ENCODE measurements around the gene ZNRF2.

ZNRF2 gene

DNA sequence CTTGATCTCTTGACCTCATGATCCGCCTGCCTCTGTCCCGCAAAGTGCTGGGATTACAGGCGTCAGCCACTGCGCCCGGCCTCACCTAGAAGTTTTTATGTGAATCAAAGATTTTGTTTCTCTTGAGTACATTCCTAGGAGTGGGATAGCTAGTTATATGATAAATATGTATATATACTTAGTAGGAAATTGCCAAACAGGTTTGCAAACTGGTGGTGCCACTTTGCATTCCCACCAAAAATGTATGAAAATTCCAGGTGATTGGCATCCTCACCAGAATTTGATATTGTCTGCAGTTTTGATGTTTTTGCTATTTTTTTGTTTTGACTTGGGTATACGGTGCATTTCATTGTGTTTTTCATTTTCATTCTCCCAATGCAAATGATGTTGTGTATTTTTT is 107.4 kb downstream of the ZNRF2 start:
- Histone ChIP-seq H3K4me3 (ENCODE audit: severe bottlenecking) (no peak overlapping the region), H3K4me1 (ENCODE audit: insufficient read depth, poor library complexity, severe bottlenecking) (no peaks in the 10 kb centered on the region), H3K36me3 (ENCODE audit: low read depth) (no peaks in the 10 kb centered on the region), H3K9me3 (ENCODE audit: severe bottlenecking) (no peaks in the 10 kb centered on the region), H3K27ac (ENCODE audit: poor library complexity, severe bottlenecking) (no peak overlapping the region), H3K27me3 (ENCODE audit: insufficient read depth, poor library complexity, severe bottlenecking) (no peaks in the 10 kb centered on the region)
- DNase-seq (ENCODE audit: low spot score) (no peak), ATAC-seq (ENCODE audit: low read depth) (no peak)
- TF ChIP-seq, protein P1, sequence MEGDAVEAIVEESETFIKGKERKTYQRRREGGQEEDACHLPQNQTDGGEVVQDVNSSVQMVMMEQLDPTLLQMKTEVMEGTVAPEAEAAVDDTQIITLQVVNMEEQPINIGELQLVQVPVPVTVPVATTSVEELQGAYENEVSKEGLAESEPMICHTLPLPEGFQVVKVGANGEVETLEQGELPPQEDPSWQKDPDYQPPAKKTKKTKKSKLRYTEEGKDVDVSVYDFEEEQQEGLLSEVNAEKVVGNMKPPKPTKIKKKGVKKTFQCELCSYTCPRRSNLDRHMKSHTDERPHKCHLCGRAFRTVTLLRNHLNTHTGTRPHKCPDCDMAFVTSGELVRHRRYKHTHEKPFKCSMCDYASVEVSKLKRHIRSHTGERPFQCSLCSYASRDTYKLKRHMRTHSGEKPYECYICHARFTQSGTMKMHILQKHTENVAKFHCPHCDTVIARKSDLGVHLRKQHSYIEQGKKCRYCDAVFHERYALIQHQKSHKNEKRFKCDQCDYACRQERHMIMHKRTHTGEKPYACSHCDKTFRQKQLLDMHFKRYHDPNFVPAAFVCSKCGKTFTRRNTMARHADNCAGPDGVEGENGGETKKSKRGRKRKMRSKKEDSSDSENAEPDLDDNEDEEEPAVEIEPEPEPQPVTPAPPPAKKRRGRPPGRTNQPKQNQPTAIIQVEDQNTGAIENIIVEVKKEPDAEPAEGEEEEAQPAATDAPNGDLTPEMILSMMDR (IDR thresholded peaks at IDR 0.05; ENCODE audit: poor library complexity, severe bottlenecking), result no peak

DNA sequence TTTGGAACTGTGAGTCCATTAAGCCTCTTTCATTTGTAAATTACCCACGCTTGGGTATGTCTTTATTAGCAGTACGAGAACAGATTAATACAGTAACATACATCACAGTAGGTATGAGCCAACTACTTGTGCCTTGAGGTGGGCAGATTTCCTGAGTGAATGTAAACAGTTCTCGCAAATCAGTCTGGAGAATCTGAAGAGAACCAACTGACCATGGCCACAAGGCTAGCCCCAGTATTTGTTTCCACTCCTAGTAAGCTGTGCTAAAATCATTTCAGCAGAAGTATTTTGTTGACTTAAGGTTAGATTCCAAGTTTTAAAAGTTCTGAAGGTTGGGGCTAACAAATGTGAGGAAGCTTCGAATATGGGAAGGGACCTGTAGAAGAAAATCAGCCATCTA is 111.3 kb downstream of the ZNRF2 start:
- ATAC-seq (ENCODE audit: low read depth), result no peak
- TF ChIP-seq, protein P1 (IDR thresholded peaks at IDR 0.05; ENCODE audit: poor library complexity, severe bottlenecking), result no peak
- Histone ChIP-seq H3K27ac (ENCODE audit: poor library complexity, severe bottlenecking) (no peak overlapping the region), H3K4me1 (ENCODE audit: insufficient read depth, poor library complexity, severe bottlenecking) (no peaks in the 10 kb centered on the region), H3K27me3 (ENCODE audit: insufficient read depth, poor library complexity, severe bottlenecking) (no peaks in the 10 kb centered on the region), H3K36me3 (ENCODE audit: low read depth) (no peaks in the 10 kb centered on the region), H3K4me3 (ENCODE audit: severe bottlenecking) (no peak overlapping the region), H3K9me3 (ENCODE audit: severe bottlenecking) (no peaks in the 10 kb centered on the region)
- DNase-seq (ENCODE audit: low spot score), result no peak

DNA sequence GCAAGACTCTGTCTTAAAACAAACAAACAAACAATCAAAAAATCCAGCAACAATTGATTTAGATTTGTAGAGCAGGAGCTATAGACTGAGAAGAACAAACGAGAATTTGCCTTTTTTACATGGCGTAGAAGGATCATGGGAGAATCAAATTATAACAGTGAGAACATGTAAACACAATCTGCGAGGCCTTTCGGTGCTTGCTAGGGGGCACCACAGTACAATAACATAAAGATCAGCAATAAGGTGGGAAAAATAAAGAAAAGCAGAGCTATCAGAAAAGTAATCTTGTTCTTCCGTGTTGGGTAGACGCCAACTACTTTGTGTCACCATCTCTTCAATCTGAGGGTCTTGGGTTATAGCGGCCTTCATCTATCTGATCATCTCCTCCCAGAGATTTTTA is 112.0 kb downstream of the ZNRF2 start:
- Histone ChIP-seq H3K4me1 (ENCODE audit: insufficient read depth, poor library complexity, severe bottlenecking) (no peaks in the 10 kb centered on the region), H3K36me3 (ENCODE audit: low read depth) (no peaks in the 10 kb centered on the region), H3K9me3 (ENCODE audit: severe bottlenecking) (no peaks in the 10 kb centered on the region), H3K27ac (ENCODE audit: poor library complexity, severe bottlenecking) (no peak overlapping the region), H3K4me3 (ENCODE audit: severe bottlenecking) (no peak overlapping the region), H3K27me3 (ENCODE audit: insufficient read depth, poor library complexity, severe bottlenecking) (no peaks in the 10 kb centered on the region)
- no peak for ATAC-seq (ENCODE audit: low read depth)
- no peak for DNase-seq (ENCODE audit: low spot score)
- TF ChIP-seq, protein P1 (IDR thresholded peaks at IDR 0.05; ENCODE audit: poor library complexity, severe bottlenecking), result peak; percentile 31

DNA sequence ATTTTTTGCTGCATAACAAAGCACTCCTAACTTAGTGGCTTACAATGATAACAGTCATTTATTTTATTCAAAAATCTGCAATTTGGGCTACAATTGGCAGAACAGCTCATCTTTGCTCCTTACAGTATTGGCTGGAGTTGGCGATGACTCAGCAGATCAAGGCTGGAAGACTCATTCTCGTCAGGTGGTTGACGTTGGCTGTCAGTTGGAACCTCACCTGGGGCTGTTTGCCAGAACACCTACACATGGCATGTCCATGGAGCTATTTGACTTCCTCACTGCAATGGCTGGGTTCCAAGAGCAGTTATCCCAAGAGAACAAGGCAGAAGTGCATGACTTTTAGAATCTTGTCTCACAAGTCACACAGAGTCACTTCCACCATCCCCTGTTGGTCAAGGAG is 119.1 kb downstream of the ZNRF2 start:
- peak; percentile 81 for ATAC-seq (ENCODE audit: low read depth)
- TF ChIP-seq, protein P1 (IDR thresholded peaks at IDR 0.05; ENCODE audit: poor library complexity, severe bottlenecking), result no peak
- peak overlapping the region; percentile 22 for H3K27ac ChIP-seq (ENCODE audit: poor library complexity, severe bottlenecking)
- no peaks in the 10 kb centered on the region for H3K27me3 ChIP-seq (ENCODE audit: insufficient read depth, poor library complexity, severe bottlenecking)
- H3K4me3 ChIP-seq (ENCODE audit: severe bottlenecking), result no peak overlapping the region
- peak; percentile 88 for DNase-seq (ENCODE audit: low spot score)
- H3K36me3 ChIP-seq (ENCODE audit: low read depth), result 0 out of 2 replicates have a peak, but pooled peaks cover 3% of the 10 kb centered on the region
- H3K9me3 ChIP-seq (ENCODE audit: severe bottlenecking), result no peaks in the 10 kb centered on the region
- H3K4me1 ChIP-seq (ENCODE audit: insufficient read depth, poor library complexity, severe bottlenecking), result peaks cover 30% of the 10 kb centered on the region

DNA sequence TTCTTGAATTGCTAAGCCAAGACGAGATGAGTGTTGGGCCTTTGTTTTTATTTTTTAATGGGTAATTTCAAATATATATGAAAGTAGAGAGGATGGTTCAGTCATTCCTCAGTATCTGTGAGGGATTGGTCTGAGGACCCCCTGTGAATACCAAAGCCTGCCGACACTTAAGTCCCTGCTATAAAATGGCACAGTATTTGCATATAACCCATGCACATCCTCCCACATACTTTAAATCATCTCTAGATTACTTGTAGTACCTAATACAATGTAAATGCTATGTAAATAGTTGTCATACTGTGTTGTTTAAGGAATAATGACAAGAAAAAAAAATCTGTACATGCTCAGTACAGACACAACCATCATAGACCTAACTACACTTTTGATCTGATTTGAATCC is 120.8 kb downstream of the ZNRF2 start:
- no peak for ATAC-seq (ENCODE audit: low read depth)
- Histone ChIP-seq H3K36me3 (ENCODE audit: low read depth) (0 out of 2 replicates have a peak, but pooled peaks cover 3% of the 10 kb centered on the region), H3K4me1 (ENCODE audit: insufficient read depth, poor library complexity, severe bottlenecking) (peaks cover 30% of the 10 kb centered on the region), H3K9me3 (ENCODE audit: severe bottlenecking) (no peaks in the 10 kb centered on the region), H3K27me3 (ENCODE audit: insufficient read depth, poor library complexity, severe bottlenecking) (no peaks in the 10 kb centered on the region), H3K4me3 (ENCODE audit: severe bottlenecking) (no peak overlapping the region), H3K27ac (ENCODE audit: poor library complexity, severe bottlenecking) (no peak overlapping the region)
- TF ChIP-seq, protein P1 (IDR thresholded peaks at IDR 0.05; ENCODE audit: poor library complexity, severe bottlenecking), result no peak
- DNase-seq (ENCODE audit: low spot score), result no peak
